ENCODE data around the gene GALNT10. TPM values are rescaled to one million over a fixed set of nuclear protein-coding genes. Genes with fewer than 3 reads are reported as not detected.

GALNT10 gene
- total and polyA plus RNA-seq, 2 of the 8 experiments (the other 6 are each of a cell fraction or from before 2014, with no cell fraction given), result 4.6 to 15.5 TPM

GRCh38 chr5:154415114-154415513 lies 224.6 kb downstream of the GALNT10 start:
- Histone ChIP-seq H3K9ac (replicated peaks in 1 of 4; ENCODE audit: extremely low read depth in 1 of 4, low read depth in 3 of 4, low read length in 3 of 4) (no peak overlapping the region), H3K56ac (replicated peaks; ENCODE audit: insufficient read length, low read depth, low read length) (no peak overlapping the region), H4K8ac (ENCODE audit: extremely low read depth, insufficient read depth, low read length) (no peak overlapping the region), H3K36me3 (ENCODE audit: control insufficient read depth in 2 of 4, insufficient read depth in 4 of 4, low read length in 3 of 4) (peaks cover 0 to 2% (median 0%) of the 10 kb centered on the region in 4 experiments; a peak in 1 of 8 replicates), H3K4me3 (ENCODE audit: extremely low read depth in 1 of 4, insufficient read depth in 2 of 4, low read depth in 3 of 4, low read length in 4 of 4) (no peak overlapping the region), H2BK15ac (ENCODE audit: low read length) (no peak overlapping the region), H3K4me2 (ENCODE audit: insufficient read depth in 1 of 2, low read depth in 2 of 2, low read length in 2 of 2) (no peak overlapping the region), H4K5ac (ENCODE audit: insufficient read length, low read depth, low read length) (no peak overlapping the region), H2BK5ac (ENCODE audit: low read depth, low read length) (no peak overlapping the region), H3K14ac (ENCODE audit: insufficient read length) (no peak overlapping the region), H3K9me3 (ENCODE audit: insufficient read depth in 2 of 2, low read depth in 1 of 2, low read length in 1 of 2) (no peaks in the 10 kb centered on the region), H2BK120ac (replicated peaks; ENCODE audit: low read depth, low read length) (no peak overlapping the region), H2AFZ (ENCODE audit: low read length) (no peak overlapping the region), H4K20me1 (replicated peaks in 1 of 2; ENCODE audit: control insufficient read depth in 1 of 2, insufficient read depth in 2 of 2, low read length in 2 of 2) (peaks cover 0 to 2% of the 10 kb centered on the region in 2 experiments), H3K27ac (ENCODE audit: low read depth, low read length) (no peak overlapping the region), H3K4me1 (replicated peaks in 1 of 4; ENCODE audit: control insufficient read depth in 3 of 4, insufficient read depth in 4 of 4, low read length in 3 of 4) (peaks cover 0 to 4% (median 0%) of the 10 kb centered on the region in 4 experiments; a peak in 2 of 7 replicates), H3K4ac (replicated peaks; ENCODE audit: insufficient read length, low read depth, low read length) (no peak overlapping the region), H3K23ac (ENCODE audit: insufficient read length) (no peak overlapping the region), H2AK5ac (ENCODE audit: low read depth, low read length) (no peak overlapping the region), H3K79me2 (ENCODE audit: control insufficient read depth in 1 of 2, insufficient read depth in 2 of 2, low read length in 2 of 2) (no peaks in the 10 kb centered on the region), H3K23me2 (ENCODE audit: low read depth, low read length) (no peaks in the 10 kb centered on the region), H2BK12ac (ENCODE audit: low read depth, low read length) (no peak overlapping the region), H2BK20ac (ENCODE audit: low read length) (no peak overlapping the region), H3K18ac (ENCODE audit: extremely low read depth, low read length) (no peak overlapping the region), H4K91ac (replicated peaks; ENCODE audit: insufficient read length, low read length) (no peak overlapping the region), H3K27me3 (replicated peaks in 1 of 4; ENCODE audit: control insufficient read depth in 3 of 4, extremely low read depth in 1 of 4, insufficient read depth in 3 of 4, low read length in 3 of 4) (no peaks in the 10 kb centered on the region), H3K79me1 (ENCODE audit: low read depth, low read length) (no peaks in the 10 kb centered on the region)
- TF ChIP-seq JUN (IDR thresholded peaks at IDR 0.05; ENCODE audit: low read depth, low read length) (no peak), SIRT6 (IDR thresholded peaks at IDR 0.05; ENCODE audit: low read length) (no peak), RFX5 (IDR thresholded peaks at IDR 0.05; ENCODE audit: borderline replicate concordance, low read depth, low read length) (no peak), ATF3 (IDR thresholded peaks at IDR 0.05; ENCODE audit: insufficient read depth, low read depth, low read length) (no peak), MAFK (IDR thresholded peaks at IDR 0.05; ENCODE audit: low read depth, low read length) (no peak)
- TF ChIP-seq, protein P1, sequence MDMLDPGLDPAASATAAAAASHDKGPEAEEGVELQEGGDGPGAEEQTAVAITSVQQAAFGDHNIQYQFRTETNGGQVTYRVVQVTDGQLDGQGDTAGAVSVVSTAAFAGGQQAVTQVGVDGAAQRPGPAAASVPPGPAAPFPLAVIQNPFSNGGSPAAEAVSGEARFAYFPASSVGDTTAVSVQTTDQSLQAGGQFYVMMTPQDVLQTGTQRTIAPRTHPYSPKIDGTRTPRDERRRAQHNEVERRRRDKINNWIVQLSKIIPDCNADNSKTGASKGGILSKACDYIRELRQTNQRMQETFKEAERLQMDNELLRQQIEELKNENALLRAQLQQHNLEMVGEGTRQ (IDR thresholded peaks at IDR 0.05; ENCODE audit: low read length), result no peak
- no peak for DNase-seq (ENCODE audit: low read depth in 1 of 2, low spot score in 2 of 2)
- POLR2A ChIA-PET (ENCODE audit: partially characterized antibody), result no interaction called here
- CTCF ChIA-PET (ENCODE audit: partially characterized antibody), result interaction anchor here (0.6 to 2.4 kb wide), 4 partner anchors 138 to 450 kb away, joined by 3 to 11 read pairs (median 4); no protein-coding TSS in a partner anchor
- WGBS, 2 experiments (ENCODE audit: extremely low coverage in 1 of 2, insufficient coverage in 1 of 2, insufficient read length in 1 of 2, insufficient replicate concordance in 2 of 2, low coverage in 1 of 2, low lambda C conversion rate in 2 of 2, missing lambda C conversion rate in 1 of 2), result 95% methylated on average over 6 of the region's 6 CpGs; no CpG with 5 or more reads in 1 of the 2 experiments
- no peak for FAIRE-seq
